ENCODE results near the gene HIVEP1. TPM values are rescaled to one million over a fixed set of nuclear protein-coding genes. Genes with fewer than 3 reads are reported as not detected.

The HIVEP1 gene
- total RNA-seq, 1 donor from 2014 or later = 13.7 TPM

- H3K9me3 ChIP-seq (replicated peaks) = no peaks in the 10 kb centered on the region
- H3K4me3 ChIP-seq = no peak overlapping the region
- intact Hi-C loops (cut with micrococcal nuclease) = no loop called here
- no peaks in the 10 kb centered on the region for H3K36me3 ChIP-seq
- no peak overlapping the region for H3K27ac ChIP-seq (replicated peaks)
- TF ChIP-seq, protein P1, sequence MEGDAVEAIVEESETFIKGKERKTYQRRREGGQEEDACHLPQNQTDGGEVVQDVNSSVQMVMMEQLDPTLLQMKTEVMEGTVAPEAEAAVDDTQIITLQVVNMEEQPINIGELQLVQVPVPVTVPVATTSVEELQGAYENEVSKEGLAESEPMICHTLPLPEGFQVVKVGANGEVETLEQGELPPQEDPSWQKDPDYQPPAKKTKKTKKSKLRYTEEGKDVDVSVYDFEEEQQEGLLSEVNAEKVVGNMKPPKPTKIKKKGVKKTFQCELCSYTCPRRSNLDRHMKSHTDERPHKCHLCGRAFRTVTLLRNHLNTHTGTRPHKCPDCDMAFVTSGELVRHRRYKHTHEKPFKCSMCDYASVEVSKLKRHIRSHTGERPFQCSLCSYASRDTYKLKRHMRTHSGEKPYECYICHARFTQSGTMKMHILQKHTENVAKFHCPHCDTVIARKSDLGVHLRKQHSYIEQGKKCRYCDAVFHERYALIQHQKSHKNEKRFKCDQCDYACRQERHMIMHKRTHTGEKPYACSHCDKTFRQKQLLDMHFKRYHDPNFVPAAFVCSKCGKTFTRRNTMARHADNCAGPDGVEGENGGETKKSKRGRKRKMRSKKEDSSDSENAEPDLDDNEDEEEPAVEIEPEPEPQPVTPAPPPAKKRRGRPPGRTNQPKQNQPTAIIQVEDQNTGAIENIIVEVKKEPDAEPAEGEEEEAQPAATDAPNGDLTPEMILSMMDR (IDR thresholded peaks at IDR 0.05; ENCODE audit: borderline replicate concordance) = no peak
- no peaks in the 10 kb centered on the region for H3K27me3 ChIP-seq (ENCODE audit: low read depth)
- no peak for DNase-seq
- peaks cover 22% of the 10 kb centered on the region for H3K4me1 ChIP-seq
Observed at GRCh38 chr6:12099623-12100338, 87.7 kb downstream of the HIVEP1 start.

DNA sequence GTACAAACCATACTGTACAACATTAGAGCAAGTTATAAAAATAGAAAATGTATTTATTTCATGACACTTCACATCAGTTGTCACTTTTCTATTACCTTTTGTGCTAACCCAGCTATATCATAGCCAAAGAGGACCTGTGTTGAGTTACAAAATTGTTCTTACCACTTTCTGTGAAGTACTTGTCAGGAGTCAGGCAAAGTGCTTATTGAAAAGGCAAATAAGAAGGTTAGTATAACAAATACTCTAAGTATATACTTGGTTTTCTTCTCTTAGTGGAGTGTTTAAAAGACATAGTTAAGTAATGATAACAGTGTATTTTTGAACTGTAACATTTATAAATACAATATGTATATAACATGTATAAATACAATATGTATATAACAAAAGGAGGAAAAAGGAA, 88.9 kb downstream of the HIVEP1 start:
- no peak overlapping the region for H3K4me3 ChIP-seq
- intact Hi-C loops (cut with micrococcal nuclease) = no loop called here
- H3K4me1 ChIP-seq = peaks cover 22% of the 10 kb centered on the region
- no peaks in the 10 kb centered on the region for H3K36me3 ChIP-seq
- no peaks in the 10 kb centered on the region for H3K9me3 ChIP-seq (replicated peaks)
- no peak for DNase-seq
- TF ChIP-seq, protein P1 (IDR thresholded peaks at IDR 0.05; ENCODE audit: borderline replicate concordance) = no peak
- H3K27ac ChIP-seq (replicated peaks) = peak overlapping the region; percentile 20
- H3K27me3 ChIP-seq (ENCODE audit: low read depth) = no peaks in the 10 kb centered on the region

- no peak overlapping the region for H3K4me3 ChIP-seq
- H3K27ac ChIP-seq (replicated peaks) = peak overlapping the region; percentile 47
- no peaks in the 10 kb centered on the region for H3K36me3 ChIP-seq
- intact Hi-C loops (cut with micrococcal nuclease) = no loop called here
- H3K9me3 ChIP-seq (replicated peaks) = no peaks in the 10 kb centered on the region
- no peak for DNase-seq
- peaks cover 22% of the 10 kb centered on the region for H3K4me1 ChIP-seq
- TF ChIP-seq, protein P1 (IDR thresholded peaks at IDR 0.05; ENCODE audit: borderline replicate concordance) = no peak
- H3K27me3 ChIP-seq (ENCODE audit: low read depth) = no peaks in the 10 kb centered on the region
Observed at GRCh38 chr6:12101653-12102312, 89.7 kb downstream of the HIVEP1 start.

DNA sequence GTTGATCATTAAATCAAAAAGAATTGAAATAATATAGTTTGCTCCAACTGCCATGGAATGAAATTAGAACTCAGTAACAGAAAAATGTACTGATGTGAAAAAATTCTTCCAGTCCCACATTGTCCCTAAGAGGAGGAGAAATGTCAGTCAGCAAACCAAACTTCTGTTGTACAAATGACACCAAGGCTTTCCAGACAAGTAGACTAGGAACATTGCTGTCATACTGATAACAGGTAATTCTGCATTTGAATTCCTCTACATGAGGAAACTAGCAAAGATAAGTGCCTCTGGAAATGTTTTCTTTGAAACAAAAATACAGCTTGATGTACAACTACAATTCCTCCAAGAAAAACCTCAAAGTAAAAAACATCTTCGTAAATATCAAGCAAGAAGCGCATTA, 90.2 kb downstream of the HIVEP1 start:
- Histone ChIP-seq H3K36me3 (no peaks in the 10 kb centered on the region), H3K4me3 (no peak overlapping the region), H3K27ac (replicated peaks) (peak overlapping the region; percentile 47), H3K27me3 (ENCODE audit: low read depth) (no peaks in the 10 kb centered on the region), H3K4me1 (peaks cover 22% of the 10 kb centered on the region), H3K9me3 (replicated peaks) (no peaks in the 10 kb centered on the region)
- intact Hi-C loops (cut with micrococcal nuclease) = no loop called here
- no peak for DNase-seq
- TF ChIP-seq, protein P1 (IDR thresholded peaks at IDR 0.05; ENCODE audit: borderline replicate concordance) = no peak

DNA sequence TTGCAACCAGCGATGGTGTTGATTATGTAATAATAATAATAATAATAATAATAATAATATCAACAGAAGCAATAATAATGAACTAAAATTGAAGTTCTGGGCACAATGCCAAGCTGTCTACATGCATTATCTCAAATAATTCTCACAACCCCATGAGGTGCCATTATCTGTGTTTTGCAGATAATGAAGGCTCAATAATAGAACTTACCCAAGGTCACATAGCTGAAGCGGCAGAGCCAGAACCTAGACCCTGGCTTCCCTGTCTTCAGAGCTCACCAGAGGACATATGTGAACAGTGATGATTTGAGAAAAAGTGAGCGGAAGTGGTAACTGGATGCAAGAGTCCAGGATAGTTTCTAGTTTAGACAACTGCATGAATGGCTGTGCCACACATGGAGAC, 91.0 kb downstream of the HIVEP1 start:
- peaks cover 22% of the 10 kb centered on the region for H3K4me1 ChIP-seq
- no peak for DNase-seq
- H3K27ac ChIP-seq (replicated peaks) = peak overlapping the region; percentile 47
- H3K4me3 ChIP-seq = peak overlapping the region; percentile 22
- no peaks in the 10 kb centered on the region for H3K9me3 ChIP-seq (replicated peaks)
- no peaks in the 10 kb centered on the region for H3K27me3 ChIP-seq (ENCODE audit: low read depth)
- no peaks in the 10 kb centered on the region for H3K36me3 ChIP-seq
- TF ChIP-seq, protein P1 (IDR thresholded peaks at IDR 0.05; ENCODE audit: borderline replicate concordance) = no peak
- intact Hi-C loops (cut with micrococcal nuclease) = no loop called here

All from left ventricle myocardium inferior (tissue), 1 donor.